Ishikawa (cell line): ENCODE results near the gene KIF26B.

Experiments used
- CEBPB ChIP-seq: IDR thresholded peaks from 2 replicates; pipeline ENCODE4 v1.6.1; 2012
- EP300 ChIP-seq: IDR thresholded peaks from 2 replicates; pipeline ENCODE4 v1.6.1; 2012; ENCODE audit warnings: borderline replicate concordance
- FOXM1 ChIP-seq: IDR thresholded peaks from 2 replicates; pipeline ENCODE4 v1.6.1; 2012; ENCODE audit warnings: low read depth, borderline replicate concordance
- MAX ChIP-seq: IDR thresholded peaks from 2 replicates; pipeline ENCODE4 v1.6.1; 2012
- RAD21 ChIP-seq: IDR thresholded peaks from 2 replicates; pipeline ENCODE4 v1.6.1; 2012; ENCODE audit warnings: low read depth
- REST ChIP-seq: IDR thresholded peaks from 2 replicates; pipeline ENCODE4 v1.6.1; 2012; ENCODE audit warnings: low read depth, mild to moderate bottlenecking
- TCF12 ChIP-seq: IDR thresholded peaks from 2 replicates; pipeline ENCODE4 v1.6.1; 2012; ENCODE audit warnings: low read depth
- YY1 ChIP-seq: IDR thresholded peaks from 2 replicates; pipeline ENCODE4 v1.6.1; 2012; ENCODE audit warnings: low read depth
- ZBTB7A ChIP-seq: IDR thresholded peaks from 2 replicates; pipeline ENCODE4 v1.6.1; 2012; ENCODE audit warnings: low read depth
- TF ChIP-seq, protein P1 (sequence below): IDR thresholded peaks from 2 replicates; pipeline ENCODE4 v1.6.1; 2012

GRCh38 chr1:245301921-245302320, 147.1 kb downstream of the KIF26B start:
- no peak for TF ChIP-seq EP300
- no peak for TF ChIP-seq YY1
- no peak for TF ChIP-seq CEBPB
- TF ChIP-seq REST = no peak
- no peak for TF ChIP-seq MAX
- TF ChIP-seq, protein P1, sequence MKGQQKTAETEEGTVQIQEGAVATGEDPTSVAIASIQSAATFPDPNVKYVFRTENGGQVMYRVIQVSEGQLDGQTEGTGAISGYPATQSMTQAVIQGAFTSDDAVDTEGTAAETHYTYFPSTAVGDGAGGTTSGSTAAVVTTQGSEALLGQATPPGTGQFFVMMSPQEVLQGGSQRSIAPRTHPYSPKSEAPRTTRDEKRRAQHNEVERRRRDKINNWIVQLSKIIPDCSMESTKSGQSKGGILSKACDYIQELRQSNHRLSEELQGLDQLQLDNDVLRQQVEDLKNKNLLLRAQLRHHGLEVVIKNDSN = no peak
- TF ChIP-seq TCF12 = no peak
- no peak for TF ChIP-seq ZBTB7A
- no peak for TF ChIP-seq RAD21
- no peak for TF ChIP-seq FOXM1
